ENCODE data around the gene TMEM158.

TMEM158 gene

DNA sequence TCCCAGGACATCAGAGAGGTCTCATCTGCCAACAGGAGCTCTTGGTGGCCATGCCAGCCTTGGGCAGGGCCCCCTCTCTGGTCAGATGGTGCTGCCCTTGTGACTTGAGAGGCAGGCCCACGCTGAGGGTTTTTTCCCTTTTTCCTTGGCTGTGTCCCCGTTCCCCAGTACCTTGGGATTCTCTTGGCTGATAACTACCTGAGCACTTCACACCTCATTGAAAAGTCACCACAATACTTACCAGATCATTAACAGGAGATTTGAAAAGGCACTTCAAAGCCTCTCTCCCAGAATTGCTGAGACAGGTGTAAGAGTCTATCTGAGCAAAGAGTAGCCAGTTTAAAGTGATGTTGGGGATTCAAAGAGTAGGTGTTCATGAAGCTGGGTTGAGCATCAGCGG, 15.1 kb upstream of the TMEM158 start:
- H3F3A ChIP-seq (ENCODE audit: insufficient read depth), result no peaks in the 10 kb centered on the region
- no peak overlapping the region for H3K9ac ChIP-seq (ENCODE audit: low read length)
- no peak overlapping the region for H3K27ac ChIP-seq (ENCODE audit: low read depth, low read length)
- H3K4me3 ChIP-seq (ENCODE audit: insufficient read depth, low read length, poor library complexity, severe bottlenecking), result no peak overlapping the region
- no peak overlapping the region for H3K4me2 ChIP-seq (ENCODE audit: low read depth, low read length, poor library complexity, severe bottlenecking)
- no peaks in the 10 kb centered on the region for H3K9me3 ChIP-seq (ENCODE audit: insufficient read depth, low read length)
- H4K20me1 ChIP-seq (ENCODE audit: low read depth, low read length), result no peaks in the 10 kb centered on the region
- H2AFZ ChIP-seq (ENCODE audit: low read depth, low read length, severe bottlenecking), result no peak overlapping the region
- H3K9me2 ChIP-seq (replicated peaks; ENCODE audit: insufficient read depth, low read length), result no peaks in the 10 kb centered on the region
- no peaks in the 10 kb centered on the region for H3K79me2 ChIP-seq (ENCODE audit: insufficient read depth, low read length)
- no peaks in the 10 kb centered on the region for H3K27me3 ChIP-seq (ENCODE audit: low read length)
- TF ChIP-seq, protein P1, sequence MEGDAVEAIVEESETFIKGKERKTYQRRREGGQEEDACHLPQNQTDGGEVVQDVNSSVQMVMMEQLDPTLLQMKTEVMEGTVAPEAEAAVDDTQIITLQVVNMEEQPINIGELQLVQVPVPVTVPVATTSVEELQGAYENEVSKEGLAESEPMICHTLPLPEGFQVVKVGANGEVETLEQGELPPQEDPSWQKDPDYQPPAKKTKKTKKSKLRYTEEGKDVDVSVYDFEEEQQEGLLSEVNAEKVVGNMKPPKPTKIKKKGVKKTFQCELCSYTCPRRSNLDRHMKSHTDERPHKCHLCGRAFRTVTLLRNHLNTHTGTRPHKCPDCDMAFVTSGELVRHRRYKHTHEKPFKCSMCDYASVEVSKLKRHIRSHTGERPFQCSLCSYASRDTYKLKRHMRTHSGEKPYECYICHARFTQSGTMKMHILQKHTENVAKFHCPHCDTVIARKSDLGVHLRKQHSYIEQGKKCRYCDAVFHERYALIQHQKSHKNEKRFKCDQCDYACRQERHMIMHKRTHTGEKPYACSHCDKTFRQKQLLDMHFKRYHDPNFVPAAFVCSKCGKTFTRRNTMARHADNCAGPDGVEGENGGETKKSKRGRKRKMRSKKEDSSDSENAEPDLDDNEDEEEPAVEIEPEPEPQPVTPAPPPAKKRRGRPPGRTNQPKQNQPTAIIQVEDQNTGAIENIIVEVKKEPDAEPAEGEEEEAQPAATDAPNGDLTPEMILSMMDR (IDR thresholded peaks at IDR 0.05; ENCODE audit: insufficient read depth, low read length, poor library complexity, severe bottlenecking), result no peak
- TF ChIP-seq EZH2phosphoT487 (conservative IDR thresholded peaks at IDR 0.05; ENCODE audit: low read length), result no peak
- no peaks in the 10 kb centered on the region for H3K36me3 ChIP-seq (ENCODE audit: low read length)

GRCh38 chr3:45240292-45240691, 14.2 kb upstream of the TMEM158 start:
- TF ChIP-seq EZH2phosphoT487 (conservative IDR thresholded peaks at IDR 0.05; ENCODE audit: low read length), result no peak
- TF ChIP-seq, protein P1 (IDR thresholded peaks at IDR 0.05; ENCODE audit: insufficient read depth, low read length, poor library complexity, severe bottlenecking), result no peak
- Histone ChIP-seq H3K4me3 (ENCODE audit: insufficient read depth, low read length, poor library complexity, severe bottlenecking) (no peak overlapping the region), H3K27ac (ENCODE audit: low read depth, low read length) (no peak overlapping the region)

GRCh38 chr3:45239254-45239653, 13.2 kb upstream of the TMEM158 start:
- no peak overlapping the region for H3K4me3 ChIP-seq (ENCODE audit: insufficient read depth, low read length, poor library complexity, severe bottlenecking)
- no peak overlapping the region for H2AFZ ChIP-seq (ENCODE audit: low read depth, low read length, severe bottlenecking)
- H3F3A ChIP-seq (ENCODE audit: insufficient read depth), result no peaks in the 10 kb centered on the region
- H3K9ac ChIP-seq (ENCODE audit: low read length), result no peak overlapping the region
- H3K27ac ChIP-seq (ENCODE audit: low read depth, low read length), result no peak overlapping the region
- no peaks in the 10 kb centered on the region for H4K20me1 ChIP-seq (ENCODE audit: low read depth, low read length)
- no peaks in the 10 kb centered on the region for H3K79me2 ChIP-seq (ENCODE audit: insufficient read depth, low read length)
- H3K27me3 ChIP-seq (ENCODE audit: low read length), result no peaks in the 10 kb centered on the region
- no peak overlapping the region for H3K4me2 ChIP-seq (ENCODE audit: low read depth, low read length, poor library complexity, severe bottlenecking)
- no peaks in the 10 kb centered on the region for H3K9me2 ChIP-seq (replicated peaks; ENCODE audit: insufficient read depth, low read length)
- no peaks in the 10 kb centered on the region for H3K36me3 ChIP-seq (ENCODE audit: low read length)
- TF ChIP-seq, protein P1 (IDR thresholded peaks at IDR 0.05; ENCODE audit: insufficient read depth, low read length, poor library complexity, severe bottlenecking), result no peak
- no peak for TF ChIP-seq EZH2phosphoT487 (conservative IDR thresholded peaks at IDR 0.05; ENCODE audit: low read length)
- H3K9me3 ChIP-seq (ENCODE audit: insufficient read depth, low read length), result no peaks in the 10 kb centered on the region

More at GRCh38 chr3:45240292-45240691, 14.2 kb upstream of the TMEM158 start:
- H3K36me3 ChIP-seq (ENCODE audit: low read length), result no peaks in the 10 kb centered on the region
- no peak overlapping the region for H3K9ac ChIP-seq (ENCODE audit: low read length)
- H2AFZ ChIP-seq (ENCODE audit: low read depth, low read length, severe bottlenecking), result no peak overlapping the region
- no peaks in the 10 kb centered on the region for H4K20me1 ChIP-seq (ENCODE audit: low read depth, low read length)
- no peaks in the 10 kb centered on the region for H3K79me2 ChIP-seq (ENCODE audit: insufficient read depth, low read length)
- no peaks in the 10 kb centered on the region for H3K27me3 ChIP-seq (ENCODE audit: low read length)
- no peaks in the 10 kb centered on the region for H3F3A ChIP-seq (ENCODE audit: insufficient read depth)
- H3K9me3 ChIP-seq (ENCODE audit: insufficient read depth, low read length), result no peaks in the 10 kb centered on the region
- no peaks in the 10 kb centered on the region for H3K9me2 ChIP-seq (replicated peaks; ENCODE audit: insufficient read depth, low read length)
- no peak overlapping the region for H3K4me2 ChIP-seq (ENCODE audit: low read depth, low read length, poor library complexity, severe bottlenecking)

Data from SU-DHL-6 (cell line).